ENCODE measurements around the gene ZNF526. TPM values are rescaled to one million over a fixed set of nuclear protein-coding genes. Genes with fewer than 3 reads are reported as not detected.

ZNF526 gene
- polyA plus RNA-seq, 1 experiment: 4.6 TPM

DNA sequence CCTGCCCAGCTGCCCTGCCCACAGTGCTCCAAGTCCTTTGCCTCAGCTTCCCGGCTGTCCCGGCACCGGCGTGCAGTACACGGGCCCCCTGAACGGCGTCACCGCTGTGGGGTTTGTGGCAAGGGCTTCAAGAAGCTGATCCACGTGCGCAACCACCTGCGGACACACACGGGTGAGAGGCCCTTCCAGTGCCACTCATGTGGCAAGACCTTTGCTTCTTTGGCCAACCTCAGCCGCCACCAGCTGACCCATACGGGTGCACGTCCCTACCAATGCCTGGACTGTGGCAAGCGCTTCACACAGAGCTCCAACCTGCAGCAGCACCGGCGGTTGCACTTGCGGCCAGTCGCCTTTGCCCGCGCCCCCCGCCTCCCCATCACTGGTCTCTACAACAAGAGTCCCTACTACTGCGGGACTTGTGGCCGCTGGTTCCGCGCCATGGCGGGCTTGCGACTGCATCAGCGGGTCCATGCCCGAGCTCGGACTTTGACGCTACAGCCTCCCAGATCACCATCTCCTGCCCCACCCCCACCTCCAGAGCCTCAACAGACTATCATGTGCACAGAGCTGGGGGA lies 5.7 kb downstream of the ZNF526 start:
- ChIA-PET POLR2A (no interaction called here), CTCF (interaction anchor here (1.2 kb wide), 1 partner anchor 117 kb away, joined by 8 read pairs; no protein-coding TSS in a partner anchor)
- Histone ChIP-seq H3K4me3 (ENCODE audit: low read depth, low read length) (no peak overlapping the region), H3K9me3 (ENCODE audit: control insufficient read depth, insufficient read depth, low read length) (no peaks in the 10 kb centered on the region), H3K27ac (ENCODE audit: low read depth, low read length) (no peak overlapping the region), H3K27me3 (ENCODE audit: control insufficient read depth, insufficient read depth, low read length) (no peaks in the 10 kb centered on the region)
- TF ChIP-seq, protein P1, sequence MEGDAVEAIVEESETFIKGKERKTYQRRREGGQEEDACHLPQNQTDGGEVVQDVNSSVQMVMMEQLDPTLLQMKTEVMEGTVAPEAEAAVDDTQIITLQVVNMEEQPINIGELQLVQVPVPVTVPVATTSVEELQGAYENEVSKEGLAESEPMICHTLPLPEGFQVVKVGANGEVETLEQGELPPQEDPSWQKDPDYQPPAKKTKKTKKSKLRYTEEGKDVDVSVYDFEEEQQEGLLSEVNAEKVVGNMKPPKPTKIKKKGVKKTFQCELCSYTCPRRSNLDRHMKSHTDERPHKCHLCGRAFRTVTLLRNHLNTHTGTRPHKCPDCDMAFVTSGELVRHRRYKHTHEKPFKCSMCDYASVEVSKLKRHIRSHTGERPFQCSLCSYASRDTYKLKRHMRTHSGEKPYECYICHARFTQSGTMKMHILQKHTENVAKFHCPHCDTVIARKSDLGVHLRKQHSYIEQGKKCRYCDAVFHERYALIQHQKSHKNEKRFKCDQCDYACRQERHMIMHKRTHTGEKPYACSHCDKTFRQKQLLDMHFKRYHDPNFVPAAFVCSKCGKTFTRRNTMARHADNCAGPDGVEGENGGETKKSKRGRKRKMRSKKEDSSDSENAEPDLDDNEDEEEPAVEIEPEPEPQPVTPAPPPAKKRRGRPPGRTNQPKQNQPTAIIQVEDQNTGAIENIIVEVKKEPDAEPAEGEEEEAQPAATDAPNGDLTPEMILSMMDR (IDR thresholded peaks at IDR 0.05; ENCODE audit: low read depth, low read length): no peak
- DNase-seq (ENCODE audit: low read depth, low spot score): no peak

DNA sequence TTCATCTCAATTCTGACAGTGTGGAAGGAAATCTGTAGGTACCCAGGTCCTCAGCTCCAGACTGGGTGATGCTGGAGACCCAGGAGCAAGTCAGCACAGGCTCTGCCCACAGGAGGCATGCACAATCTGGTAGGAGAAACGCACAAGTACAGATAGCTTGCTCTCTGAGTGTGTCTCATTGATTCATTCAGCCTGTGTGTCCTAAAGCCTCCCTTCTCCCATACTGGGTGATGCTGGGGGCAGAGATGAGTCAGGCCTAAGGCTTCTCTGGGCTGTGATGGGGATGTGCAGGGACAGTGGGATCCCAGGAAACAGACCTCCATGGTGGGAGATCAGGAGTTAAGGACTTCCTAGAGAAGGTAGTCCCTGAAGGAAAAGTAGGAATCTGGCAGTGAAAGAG lies 6.8 kb downstream of the ZNF526 start:
- Histone ChIP-seq H3K4me3 (ENCODE audit: low read depth, low read length) (no peak overlapping the region), H3K9me3 (ENCODE audit: control insufficient read depth, insufficient read depth, low read length) (no peaks in the 10 kb centered on the region), H3K27me3 (ENCODE audit: control insufficient read depth, insufficient read depth, low read length) (no peaks in the 10 kb centered on the region), H3K27ac (ENCODE audit: low read depth, low read length) (no peak overlapping the region)
- CTCF ChIA-PET: interaction anchor here (1.2 kb wide), 1 partner anchor 118 kb away, joined by 8 read pairs; no protein-coding TSS in a partner anchor
- no peak for DNase-seq (ENCODE audit: low read depth, low spot score)
- POLR2A ChIA-PET: interaction anchor here (1.3 kb wide), 1 partner anchor 10 kb away, joined by 4 read pairs; no protein-coding TSS in a partner anchor
- TF ChIP-seq, protein P1 (IDR thresholded peaks at IDR 0.05; ENCODE audit: low read depth, low read length): no peak

DNA sequence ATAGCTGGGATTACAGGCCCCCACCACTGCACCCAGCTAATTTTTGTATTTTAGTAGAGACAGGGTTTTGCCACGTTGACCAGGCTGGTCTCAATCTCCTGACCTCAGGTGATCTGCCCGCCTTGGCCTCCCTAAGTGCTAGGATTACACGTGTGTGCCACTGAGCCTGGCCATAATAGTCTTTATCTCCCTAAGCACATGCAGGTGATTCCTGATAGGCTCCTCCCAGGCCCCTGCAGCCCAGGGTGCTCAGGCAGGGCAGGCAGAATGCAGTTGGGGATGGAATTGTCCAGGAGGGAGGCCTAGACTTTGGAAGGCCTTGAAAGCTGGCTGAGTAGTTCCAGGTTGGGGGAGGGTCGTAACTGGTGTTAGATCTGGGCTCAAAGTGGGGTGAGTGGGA lies 8.5 kb downstream of the ZNF526 start:
- ChIA-PET POLR2A (no interaction called here), CTCF (interaction anchor here (1.8 kb wide), 1 partner anchor 120 kb away, joined by 7 read pairs; no protein-coding TSS in a partner anchor)
- DNase-seq (ENCODE audit: low read depth, low spot score): no peak
- TF ChIP-seq, protein P1 (IDR thresholded peaks at IDR 0.05; ENCODE audit: low read depth, low read length): no peak
- H3K4me3 ChIP-seq (ENCODE audit: low read depth, low read length): no peak overlapping the region
- no peaks in the 10 kb centered on the region for H3K27me3 ChIP-seq (ENCODE audit: control insufficient read depth, insufficient read depth, low read length)
- no peak overlapping the region for H3K27ac ChIP-seq (ENCODE audit: low read depth, low read length)
- no peaks in the 10 kb centered on the region for H3K9me3 ChIP-seq (ENCODE audit: control insufficient read depth, insufficient read depth, low read length)

DNA sequence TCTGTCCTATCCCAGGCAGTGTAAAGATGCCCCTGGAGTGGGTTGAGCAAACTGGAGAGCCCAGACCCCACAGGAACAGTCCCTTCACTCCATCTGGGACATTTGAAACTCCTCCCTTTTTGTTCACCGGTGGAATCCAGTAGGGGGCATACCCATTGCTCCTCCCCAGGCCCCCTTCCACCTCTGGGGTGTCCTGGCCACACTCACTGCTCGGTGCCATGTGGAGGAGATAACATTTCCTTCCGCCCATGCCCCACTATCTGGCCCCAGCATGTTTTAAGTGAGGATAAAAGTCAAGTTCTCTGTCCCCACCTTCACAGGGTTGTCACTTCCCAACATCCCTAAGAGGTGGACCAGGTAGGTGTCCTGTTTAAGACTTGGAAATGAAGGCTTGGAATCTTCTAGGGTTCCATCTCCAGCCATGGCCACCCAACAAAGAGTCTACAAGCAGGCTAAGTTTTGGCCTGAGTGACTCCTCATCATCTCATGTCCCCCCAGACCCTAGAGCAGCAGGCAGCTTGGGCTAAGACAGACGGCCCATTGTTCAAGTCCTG lies 9.3 kb downstream of the ZNF526 start:
- ChIA-PET POLR2A (no interaction called here), CTCF (interaction anchor here (1.8 kb wide), 1 partner anchor 121 kb away, joined by 7 read pairs; no protein-coding TSS in a partner anchor)
- no peak for DNase-seq (ENCODE audit: low read depth, low spot score)
- TF ChIP-seq, protein P1 (IDR thresholded peaks at IDR 0.05; ENCODE audit: low read depth, low read length): no peak
- Histone ChIP-seq H3K4me3 (ENCODE audit: low read depth, low read length) (no peak overlapping the region), H3K27me3 (ENCODE audit: control insufficient read depth, insufficient read depth, low read length) (no peaks in the 10 kb centered on the region), H3K9me3 (ENCODE audit: control insufficient read depth, insufficient read depth, low read length) (no peaks in the 10 kb centered on the region), H3K27ac (ENCODE audit: low read depth, low read length) (peak overlapping the region; percentile 21)

DNA sequence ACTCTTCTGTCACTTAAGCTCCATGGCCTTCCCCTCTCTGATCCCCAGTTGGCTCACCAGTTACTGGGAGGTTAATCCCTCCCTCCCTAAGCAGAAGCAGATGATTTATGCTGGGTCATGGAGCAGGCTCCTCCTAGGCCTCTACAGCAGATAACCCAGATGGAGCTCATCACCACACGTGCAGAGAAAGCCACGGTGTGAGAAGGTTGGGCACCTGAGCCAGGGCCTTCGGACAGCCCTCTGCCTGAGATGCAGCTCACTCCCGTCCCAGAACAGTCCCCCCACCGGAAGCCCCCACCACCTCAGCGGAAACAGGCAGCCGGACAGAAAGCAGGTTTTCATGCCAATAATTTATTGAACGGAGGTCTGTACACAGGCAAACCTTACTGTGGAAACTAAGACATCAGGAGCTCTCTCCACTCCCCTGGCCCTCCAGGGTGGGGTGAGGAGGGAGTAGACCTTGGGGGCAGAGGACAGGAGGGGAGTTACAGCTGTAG lies 9.8 kb downstream of the ZNF526 start:
- H3K27ac ChIP-seq (ENCODE audit: low read depth, low read length): peak overlapping the region; percentile 21
- ChIA-PET CTCF (no interaction called here), POLR2A (no interaction called here)
- no peak overlapping the region for H3K4me3 ChIP-seq (ENCODE audit: low read depth, low read length)
- no peaks in the 10 kb centered on the region for H3K27me3 ChIP-seq (ENCODE audit: control insufficient read depth, insufficient read depth, low read length)
- TF ChIP-seq, protein P1 (IDR thresholded peaks at IDR 0.05; ENCODE audit: low read depth, low read length): no peak
- DNase-seq (ENCODE audit: low read depth, low spot score): no peak
- no peaks in the 10 kb centered on the region for H3K9me3 ChIP-seq (ENCODE audit: control insufficient read depth, insufficient read depth, low read length)
